Measurements from ENCODE around the gene CA11.

The CA11 gene

GRCh38 chr19:48627865-48628314 lies 18.1 kb downstream of the CA11 start:
- no peak for DNase-seq

- no peak for DNase-seq
Observed at GRCh38 chr19:48627201-48627864, 18.7 kb downstream of the CA11 start.

- DNase-seq, result no peak
Observed at GRCh38 chr19:48625891-48626327, 20.1 kb downstream of the CA11 start.

DNA sequence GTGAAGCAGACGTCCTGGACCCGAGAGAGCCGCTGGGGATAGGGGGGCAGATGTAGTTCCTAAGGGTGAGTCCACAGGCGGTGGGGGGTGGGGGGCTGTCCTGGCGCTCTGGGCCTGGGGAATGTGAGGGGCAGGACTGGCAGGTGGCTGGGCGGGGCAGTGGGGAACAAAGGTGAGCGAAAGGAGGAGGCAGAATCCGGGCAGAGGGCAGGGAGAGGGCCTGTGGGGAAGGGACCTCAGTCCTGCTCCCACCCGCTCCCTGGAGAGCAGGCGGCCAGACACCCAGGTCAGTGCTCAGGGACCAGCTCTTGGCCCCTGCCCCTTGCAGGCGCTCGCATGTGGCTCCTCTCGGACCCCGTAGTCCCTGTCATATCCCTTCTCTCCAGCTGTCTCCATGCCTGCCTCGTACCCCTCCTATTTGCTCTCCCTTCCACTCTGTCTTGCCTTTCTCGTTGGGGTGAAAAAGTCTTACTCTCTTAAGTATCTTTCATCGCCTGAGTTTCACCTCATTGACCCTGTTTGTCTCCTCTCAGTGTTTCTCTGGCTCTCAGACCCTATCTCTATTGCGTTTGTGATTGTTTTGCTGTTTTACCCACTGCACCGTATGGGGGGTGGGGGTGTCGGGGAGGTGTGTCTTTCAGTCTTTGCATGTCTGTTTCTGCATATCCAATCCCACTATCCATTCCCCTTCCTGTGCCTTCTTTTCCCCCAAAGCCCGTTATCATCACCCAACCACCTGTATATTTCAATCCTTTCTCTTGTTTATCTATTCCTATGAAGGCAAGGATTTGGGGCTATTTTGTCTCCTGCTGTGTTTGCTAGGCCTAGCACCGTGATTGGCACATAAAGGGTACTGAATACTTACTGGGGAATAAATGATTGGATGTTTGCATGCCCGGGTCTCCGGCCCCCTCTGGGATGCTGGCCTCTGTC lies 20.9 kb downstream of the CA11 start:
- no peak for DNase-seq

DNA sequence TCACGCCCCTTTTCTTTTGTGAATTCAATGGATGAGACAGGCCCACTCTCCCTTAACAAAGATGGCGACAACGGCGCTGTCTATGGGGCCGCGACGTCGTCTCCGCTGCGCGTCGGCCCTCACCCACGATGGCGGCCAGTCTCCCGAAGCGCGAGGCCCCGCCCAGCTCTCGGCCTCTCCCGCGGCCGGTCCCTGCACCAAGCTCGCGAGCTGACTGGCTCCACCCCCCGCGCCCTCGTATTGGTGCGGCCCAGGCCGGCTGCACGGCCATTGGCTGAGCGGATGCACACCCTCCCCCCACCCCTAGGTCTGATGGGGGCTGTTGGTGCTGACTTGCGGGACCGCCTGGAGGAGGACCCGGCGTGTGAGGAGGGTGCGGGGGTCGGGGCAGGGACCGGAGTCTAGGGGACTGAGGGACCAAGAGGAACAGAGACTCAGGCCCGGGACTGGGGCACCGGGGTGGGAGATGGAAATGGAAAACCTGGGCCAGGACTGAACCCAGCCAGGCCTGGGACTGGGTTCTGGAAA lies 21.9 kb downstream of the CA11 start:
- peak; percentile 87 to 98 (median 89) for DNase-seq

GRCh38 chr19:48623556-48624066 lies 22.4 kb downstream of the CA11 start:
- DNase-seq, result no peak

GRCh38 chr19:48619692-48620585 lies 26.0 kb downstream of the CA11 start:
- no peak for DNase-seq

DNA sequence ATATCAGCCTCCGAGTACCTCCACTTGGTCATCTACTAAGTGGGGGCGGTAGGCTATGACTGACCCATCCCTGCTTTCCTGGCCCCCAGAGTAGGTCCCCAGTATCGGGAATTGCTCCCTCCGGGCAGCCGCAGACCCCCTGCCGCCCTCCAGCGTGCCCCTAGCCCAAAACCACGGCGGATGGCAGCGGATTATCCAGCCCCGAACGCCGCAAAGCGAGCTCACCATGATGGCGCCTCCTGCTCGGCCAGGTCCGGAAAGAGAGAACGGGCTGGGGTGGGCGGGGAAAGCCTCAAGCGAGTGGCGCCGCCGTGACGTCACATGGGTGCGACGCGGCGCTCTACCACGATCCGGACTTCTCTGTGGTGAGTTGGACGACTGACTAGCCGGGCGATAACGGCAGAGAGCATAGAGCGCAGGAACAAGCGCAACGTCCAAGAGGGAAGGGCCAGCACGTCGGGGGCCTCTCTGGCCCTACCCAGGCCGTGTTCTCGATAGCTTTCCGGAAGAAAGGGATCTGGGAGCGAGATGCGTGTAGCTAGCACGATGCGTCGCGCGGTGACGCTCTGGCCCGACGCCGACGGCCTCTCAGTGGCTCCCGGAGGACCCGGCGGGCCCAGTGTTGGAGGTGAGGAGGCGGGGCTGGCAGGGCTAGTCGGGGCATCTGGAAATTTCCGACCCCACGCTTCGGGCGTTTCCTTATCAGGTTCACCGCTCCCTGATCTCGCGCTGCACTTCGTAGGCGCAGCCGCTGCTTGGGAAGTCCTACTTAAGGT lies 26.9 kb downstream of the CA11 start, which contains the start of the genes RPL18 and SPHK2:
Gene RPL18, minus strand, starts transcription at position 263 of the 776 bp plus-strand sequence. Its CDS starts 35 bp downstream, at position 228.
Gene SPHK2, plus strand, starts transcription at position 591 of the 776 bp plus-strand sequence. CDS start 1,009 bp downstream, outside the sequence.
- DNase-seq, result peak; percentile 83 to 99 (median 89)

GRCh38 chr19:48618278-48618915 lies 27.6 kb downstream of the CA11 start:
- DNase-seq, result no peak

DNA sequence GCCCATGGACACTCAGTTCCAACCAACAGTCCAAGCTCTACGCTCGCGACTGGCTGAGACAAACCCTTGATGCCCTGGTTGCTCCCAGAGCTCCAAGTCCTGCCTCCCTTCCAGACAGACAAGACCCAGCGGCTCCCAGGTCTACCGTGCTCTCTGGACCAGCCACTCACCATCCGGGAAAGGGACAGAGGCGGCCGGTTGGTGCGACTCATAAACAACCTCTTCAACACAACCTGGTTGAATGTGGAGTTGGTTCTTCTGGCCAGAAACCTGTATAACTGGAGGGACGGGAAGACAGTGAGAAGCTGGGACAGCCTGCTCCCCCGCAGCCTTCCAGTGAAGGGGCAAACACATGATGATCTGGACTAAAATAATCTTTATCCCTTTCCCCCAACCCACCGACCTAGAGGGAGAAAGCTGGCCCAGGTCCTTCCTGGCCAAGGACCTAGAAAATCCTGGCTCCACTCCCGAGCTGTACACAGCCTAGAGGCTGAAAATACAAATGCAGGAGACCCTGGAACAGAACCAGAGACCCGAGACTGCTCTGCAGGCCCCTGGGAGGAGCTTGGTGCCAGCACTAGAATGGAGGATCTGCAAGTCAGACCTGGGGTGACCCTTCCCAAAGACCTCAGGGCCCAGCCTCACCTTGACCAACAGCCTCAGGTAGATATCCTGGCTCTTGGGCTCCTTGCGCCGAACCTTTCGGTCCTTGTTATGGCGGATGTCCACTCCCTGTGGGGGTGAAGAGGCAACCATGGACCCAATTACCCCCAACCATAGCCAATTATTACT lies 28.6 kb downstream of the CA11 start:
- DNase-seq, result no peak

- DNase-seq, result no peak
Observed at GRCh38 chr19:48616491-48617056, 29.4 kb downstream of the CA11 start.

- no peak for DNase-seq
Observed at GRCh38 chr19:48616041-48616436, 29.9 kb downstream of the CA11 start.

DNA sequence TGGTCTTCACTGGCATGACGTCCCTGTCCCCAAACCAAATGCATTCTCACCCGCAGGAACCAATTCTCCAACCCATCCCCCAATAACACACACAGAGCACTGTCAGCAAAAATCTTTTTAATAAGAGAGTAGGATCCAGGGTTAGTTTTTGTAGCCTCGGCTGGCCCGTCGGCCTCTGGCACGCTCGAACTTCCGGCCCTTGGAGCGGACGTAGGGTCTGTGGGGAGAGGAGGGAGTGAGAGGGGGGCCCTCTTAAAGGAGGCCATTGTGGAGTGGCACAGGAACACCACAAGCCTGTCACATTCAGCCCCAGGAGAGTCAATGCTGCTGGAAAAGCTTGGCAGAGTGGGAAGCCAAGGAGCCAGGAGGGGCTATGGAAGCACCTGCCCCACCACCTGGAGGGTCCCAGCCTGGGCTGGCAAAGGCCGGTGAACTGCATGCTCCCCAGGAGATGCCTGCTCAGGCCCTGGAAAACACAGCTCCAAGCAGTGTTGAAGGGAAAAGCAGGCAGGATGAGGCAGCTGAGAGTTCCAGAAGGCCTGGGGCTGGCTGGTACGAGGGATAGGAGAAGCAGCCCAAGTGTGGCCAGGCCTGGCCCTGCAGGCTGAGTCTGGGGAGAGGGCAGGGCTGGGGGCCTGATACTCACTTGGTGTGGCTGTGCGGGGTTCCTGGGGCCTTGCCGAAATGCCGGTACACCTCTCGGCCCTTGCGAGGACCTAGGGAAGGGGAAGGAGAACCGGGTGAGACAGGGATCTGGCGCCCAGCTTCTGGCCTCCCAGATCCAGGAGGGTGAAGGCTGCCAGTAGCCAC lies 30.6 kb downstream of the CA11 start:
- no peak for DNase-seq

- DNase-seq, result no peak
Observed at GRCh38 chr19:48614436-48615230, 31.4 kb downstream of the CA11 start, which contains the start of gene FAM83E. Gene FAM83E, minus strand, starts transcription at chr19:48615076. Its CDS starts 1,704 bp downstream, at chr19:48613372.

GRCh38 chr19:48613852-48614435 lies 32.0 kb downstream of the CA11 start:
- no peak for DNase-seq

DNA sequence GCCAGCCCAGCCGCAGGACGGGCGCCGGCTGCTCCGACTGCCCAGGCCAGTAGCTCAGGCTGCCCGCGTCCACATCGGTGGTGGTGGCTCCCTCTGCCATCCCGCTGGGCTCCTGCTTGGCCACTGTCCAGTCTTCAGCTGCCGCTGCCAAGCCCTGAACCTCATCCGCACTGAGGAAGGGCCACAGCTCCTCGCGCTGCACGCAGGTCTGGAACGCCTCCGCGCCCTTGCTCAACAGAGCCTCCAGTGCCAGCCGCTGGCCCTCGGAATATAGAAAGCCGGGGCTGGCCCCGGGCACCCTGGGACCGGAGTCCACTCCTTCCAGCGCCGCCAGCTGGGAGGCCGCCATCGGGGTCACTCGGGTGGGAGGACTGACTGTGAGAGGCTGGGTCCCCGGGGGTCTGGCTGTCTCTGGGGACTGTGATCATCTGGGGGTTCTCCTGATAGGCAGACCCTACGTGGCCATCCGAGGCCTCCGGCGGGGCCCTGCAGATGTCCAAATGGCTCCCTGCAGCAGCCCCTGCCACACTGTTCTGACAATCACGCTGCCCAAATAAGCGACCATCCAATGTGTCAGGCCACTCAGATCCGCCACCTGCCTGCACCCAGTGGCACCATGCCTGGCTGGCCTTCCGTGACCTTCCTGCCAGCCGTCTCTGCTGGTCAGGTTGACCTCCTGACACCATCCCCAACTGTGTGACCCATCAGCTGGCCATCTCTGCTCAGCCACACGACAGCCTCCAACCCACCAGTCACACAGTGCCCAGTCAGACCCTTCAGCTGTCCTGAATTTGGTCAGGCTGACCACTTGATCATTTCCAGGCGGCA lies 32.7 kb downstream of the CA11 start:
- no peak for DNase-seq

Measured in T-helper 1 cell (primary cell).